GM19193 (cell line): Measurements from ENCODE around the gene FCHSD2.

Experiments used
- POLR2A ChIP-seq: IDR thresholded peaks from 4 replicates; pipeline ENCODE4 v1.6.1; 2011; ENCODE audit not compliant: insufficient read depth, insufficient read length; ENCODE audit errors: extremely low read depth

The FCHSD2 gene

DNA sequence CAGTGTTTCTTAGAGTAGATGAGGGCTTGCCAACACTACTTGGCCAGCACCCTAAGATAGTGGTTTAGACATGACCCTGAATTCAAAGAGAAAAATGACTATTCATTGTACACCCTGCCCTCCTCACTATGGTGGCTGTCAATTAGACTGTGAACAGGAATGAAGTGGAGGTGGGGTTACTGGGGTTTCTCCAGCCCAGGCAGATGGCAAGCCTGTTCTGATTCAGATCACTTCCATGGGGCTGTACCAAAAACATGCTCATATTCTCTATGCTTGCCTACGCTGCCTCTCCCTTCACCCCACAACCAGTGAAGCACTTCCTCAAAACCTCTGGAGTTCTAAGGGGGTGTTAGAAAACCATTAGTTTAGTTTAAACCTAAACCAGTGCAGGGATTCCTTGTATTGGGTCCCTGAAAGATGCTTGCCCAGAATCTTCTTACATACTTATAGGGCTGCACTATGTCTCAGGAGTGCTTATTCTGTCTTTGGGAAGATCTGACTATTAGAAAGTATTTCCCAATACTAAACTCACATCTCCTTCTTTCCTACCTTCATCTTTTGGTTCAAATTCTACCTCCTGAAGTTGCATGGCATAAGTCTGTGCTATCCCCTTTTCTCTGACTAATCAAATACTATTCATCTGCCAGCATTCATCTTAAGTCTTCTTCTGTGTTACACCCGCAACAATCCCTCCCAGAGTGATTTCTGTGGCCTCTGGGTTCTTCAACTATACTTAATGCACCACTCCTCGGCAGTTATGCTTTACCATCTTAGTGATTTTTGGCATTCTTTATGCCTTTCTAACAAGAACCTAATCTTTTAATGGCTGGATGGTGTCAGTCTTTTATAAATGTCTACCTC lies 256.1 kb downstream of the FCHSD2 start:
- no peak for TF ChIP-seq POLR2A

DNA sequence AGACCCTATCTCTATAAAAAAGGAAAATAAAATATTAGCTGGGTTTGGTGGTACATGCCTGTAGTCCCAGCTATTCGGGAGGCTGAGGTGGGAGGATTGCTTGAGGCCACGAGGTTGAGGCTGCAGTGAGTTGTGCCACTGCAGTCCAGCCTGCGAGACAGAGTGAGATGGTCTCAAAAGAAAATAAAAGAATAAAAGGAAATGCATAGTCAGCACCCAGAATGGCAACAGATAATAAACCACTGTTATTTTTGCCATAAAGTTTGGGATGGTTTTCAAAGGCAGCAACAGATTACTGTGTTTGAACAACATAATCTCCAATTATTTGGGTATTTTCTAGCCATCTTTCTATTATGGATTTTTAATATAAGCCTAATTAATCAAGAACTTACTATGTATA lies 266.0 kb downstream of the FCHSD2 start:
- TF ChIP-seq POLR2A: no peak

DNA sequence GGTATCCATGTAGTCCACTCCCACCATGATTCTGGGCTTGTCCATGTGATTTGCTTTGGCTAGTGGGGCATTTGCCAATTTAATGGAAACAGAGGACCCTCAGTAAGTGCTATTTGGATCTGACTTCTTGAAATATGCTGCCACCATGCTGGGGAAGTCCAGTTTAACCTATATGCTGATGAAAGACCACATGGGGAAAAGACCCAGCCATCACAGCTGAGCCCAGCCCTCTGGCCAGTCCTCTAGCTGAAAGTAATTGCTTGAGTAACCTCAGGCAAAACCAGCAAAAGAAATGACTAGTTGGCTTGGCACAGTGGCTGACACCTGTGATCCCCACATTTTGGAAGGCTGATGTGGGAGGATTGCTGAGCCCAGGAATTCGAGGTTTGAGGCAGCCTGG lies 266.4 kb downstream of the FCHSD2 start:
- TF ChIP-seq POLR2A: no peak

DNA sequence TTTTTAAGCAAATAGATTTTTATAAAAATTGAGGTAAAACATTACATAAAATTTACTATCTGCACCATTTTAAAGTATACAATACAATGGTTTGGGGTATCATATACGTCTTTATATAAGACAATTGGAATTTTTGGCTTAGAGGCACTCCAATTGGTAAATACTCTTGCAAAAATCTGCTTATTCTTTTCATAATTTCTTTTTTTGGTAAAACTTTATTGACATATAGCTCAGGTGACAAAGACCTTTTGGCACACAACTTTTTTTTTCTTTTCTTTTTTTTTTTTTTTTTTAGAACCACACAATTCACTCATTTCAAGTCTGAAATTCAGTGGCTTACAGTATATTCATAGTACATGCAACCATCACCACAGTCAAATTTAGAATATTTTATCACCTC lies 270.1 kb downstream of the FCHSD2 start:
- no peak for TF ChIP-seq POLR2A

DNA sequence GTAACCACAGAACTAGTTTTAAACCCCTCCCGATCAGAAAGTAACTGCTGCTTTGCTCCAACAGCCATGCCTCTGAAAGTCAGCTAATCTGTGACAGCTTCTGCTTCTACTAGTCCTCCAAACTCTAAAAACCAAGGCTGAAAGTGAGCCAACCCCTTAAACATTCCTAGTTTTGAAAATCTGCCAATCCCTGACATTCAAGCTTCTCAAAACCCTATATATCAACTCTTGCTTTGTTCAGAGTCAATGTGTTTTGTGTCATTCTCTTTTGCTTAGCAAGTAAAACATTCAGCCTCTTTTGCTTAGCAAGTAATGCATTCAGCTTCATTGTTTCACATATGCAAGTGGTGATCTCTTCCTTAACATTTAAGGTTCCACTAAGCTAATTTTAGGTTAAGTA lies 271.0 kb downstream of the FCHSD2 start:
- TF ChIP-seq POLR2A: no peak

DNA sequence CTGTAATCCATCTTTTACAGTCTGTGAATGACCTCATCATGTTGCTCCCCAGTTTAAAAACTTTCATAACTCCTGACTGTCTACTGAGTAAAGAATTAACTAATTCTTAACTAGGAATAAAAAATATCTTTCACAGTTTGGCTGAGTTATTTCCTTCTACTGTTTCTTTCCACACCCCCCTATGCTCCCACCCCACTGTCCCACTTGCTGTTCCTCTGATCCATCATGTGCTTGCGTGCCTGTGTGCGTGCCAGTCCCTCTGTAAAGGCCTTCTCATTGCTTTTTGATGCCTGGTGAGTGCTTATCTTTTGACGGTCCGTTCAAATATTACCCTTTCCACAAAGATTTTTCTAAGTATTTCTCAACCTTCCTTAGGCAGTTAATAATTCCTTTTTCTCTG lies 272.3 kb downstream of the FCHSD2 start:
- no peak for TF ChIP-seq POLR2A

DNA sequence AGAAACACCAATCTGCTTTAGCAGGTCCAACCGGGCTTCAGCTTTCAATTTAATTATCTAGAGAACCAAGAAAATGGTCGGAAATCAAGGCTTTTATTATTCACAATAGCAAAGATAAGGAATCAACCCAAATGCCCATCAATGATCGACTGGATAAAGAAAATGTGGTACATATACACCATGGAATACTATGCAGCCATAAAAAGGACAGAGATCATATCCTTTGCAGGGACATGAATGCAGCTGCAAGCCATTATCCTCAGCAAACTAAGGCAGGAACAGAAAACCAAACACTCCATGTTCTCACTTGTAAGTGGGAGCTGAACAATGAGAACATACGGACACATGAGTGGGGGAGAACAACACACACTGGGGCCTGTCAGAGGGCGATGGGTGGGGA lies 274.1 kb downstream of the FCHSD2 start:
- TF ChIP-seq POLR2A: no peak

DNA sequence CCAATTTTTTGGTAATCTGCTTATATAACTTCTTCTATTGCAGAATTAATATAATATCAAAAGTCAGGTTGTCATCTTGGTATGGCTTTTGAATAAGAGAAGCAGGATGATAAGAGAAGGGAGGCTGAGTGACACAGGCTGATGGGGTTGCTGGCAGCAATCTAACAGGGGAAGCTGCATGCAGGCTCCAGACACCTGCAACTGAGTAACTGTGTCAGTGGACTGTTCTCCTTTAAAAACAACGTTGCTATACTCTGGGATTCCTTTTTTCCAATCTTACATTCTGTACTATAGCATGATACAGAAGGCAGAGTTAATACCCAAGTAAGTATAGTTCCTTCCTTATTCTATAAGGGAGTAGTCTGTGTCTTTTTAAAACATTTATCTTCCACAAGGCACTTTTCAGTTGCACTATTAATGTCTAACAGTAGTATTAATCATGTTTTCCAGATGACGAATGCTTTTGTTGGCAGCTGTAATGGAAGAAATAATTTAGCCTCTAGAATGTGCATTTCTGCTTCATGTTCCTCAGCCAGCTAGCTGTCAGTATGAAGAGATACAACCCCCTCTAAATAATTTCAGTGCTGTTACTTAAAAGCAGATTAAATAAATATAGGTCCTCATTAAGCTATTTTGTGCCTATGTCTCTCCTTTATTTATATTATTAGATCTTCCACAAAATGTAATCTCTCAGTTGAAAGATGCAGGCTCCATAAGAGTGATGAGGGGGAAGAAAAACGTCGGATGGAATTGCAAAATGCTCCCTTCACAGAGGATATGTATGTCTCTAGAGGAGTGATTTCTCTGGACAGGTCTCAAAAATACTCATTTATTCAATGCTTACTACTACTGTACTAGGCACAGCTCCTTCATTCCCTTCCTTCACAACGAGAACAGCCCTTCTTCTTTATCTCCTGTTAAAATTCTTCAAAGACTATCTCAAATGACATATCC lies 277.1 kb downstream of the FCHSD2 start:
- no peak for TF ChIP-seq POLR2A

DNA sequence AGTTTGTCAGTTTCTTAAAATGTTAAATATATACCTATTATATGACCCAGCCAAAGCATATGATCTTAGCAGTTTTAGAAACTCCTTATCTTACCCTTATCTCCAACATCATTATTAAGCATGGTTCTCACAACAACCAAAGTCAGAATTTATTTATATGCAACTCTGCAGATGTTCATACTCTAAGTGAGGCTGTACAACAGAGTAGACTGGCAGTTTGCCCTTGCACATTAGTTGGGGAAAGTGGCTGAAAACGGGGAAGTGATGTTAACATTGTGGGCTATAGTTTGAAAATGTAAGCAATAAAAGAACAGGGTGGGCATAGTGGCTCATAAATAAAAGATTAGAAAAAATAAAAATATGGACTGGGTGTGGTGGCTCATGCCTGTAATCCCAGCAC lies 278.2 kb downstream of the FCHSD2 start:
- no peak for TF ChIP-seq POLR2A

DNA sequence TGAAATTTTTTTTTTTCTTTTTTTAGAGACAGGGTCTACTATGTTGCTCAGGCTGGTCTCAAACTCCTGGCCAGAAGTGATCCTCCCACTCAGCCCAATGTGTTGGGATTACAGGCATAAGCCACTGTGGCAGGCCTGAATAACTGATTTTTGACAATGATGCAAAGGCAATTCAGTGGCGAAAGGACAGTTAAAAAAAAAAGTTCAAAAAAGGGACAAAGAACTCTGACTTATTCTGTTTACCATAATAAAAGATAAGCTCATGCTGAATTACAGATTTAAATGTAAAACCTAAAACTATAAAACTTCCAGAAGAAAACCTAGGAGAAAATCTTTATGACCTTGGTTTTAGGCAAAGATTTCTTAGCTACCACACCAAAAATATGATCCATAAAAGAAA lies 279.0 kb downstream of the FCHSD2 start:
- no peak for TF ChIP-seq POLR2A

DNA sequence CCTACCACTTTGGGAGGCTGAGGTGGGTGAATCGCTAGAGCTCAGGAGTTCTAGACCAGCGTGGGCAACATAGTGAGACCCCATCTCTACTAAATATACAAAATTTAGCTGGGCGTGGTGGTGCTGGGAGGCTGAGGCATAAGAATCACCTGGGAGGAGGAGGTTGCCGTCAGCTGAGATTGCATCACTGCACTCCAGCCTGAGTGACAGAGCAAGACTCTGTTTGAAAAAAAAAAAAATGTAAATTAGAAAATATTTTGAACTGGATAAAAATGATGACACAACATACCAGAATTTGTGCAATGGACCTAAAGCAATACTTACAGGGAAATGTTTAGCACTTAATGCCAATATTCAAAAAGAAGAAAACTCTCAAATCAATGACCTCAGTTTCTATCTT lies 281.5 kb downstream of the FCHSD2 start:
- TF ChIP-seq POLR2A: no peak

DNA sequence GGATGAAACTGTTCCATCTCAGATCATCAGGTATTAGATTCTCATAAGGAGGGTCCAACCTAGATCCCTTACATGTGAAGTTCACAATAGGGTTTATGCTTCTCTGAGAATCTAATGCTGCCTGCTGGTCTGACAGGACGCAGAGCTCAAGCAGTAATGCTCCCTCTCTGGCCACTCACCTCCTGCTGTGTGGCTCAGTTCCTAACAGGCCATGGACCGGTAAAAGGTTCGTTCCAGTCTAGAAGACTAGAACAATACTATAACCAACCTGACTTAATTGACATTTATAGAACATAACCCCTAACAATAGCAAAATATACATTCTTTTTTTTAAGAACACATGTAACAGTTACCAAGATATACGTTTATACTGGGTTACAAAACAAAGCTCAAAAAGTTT lies 282.1 kb downstream of the FCHSD2 start:
- TF ChIP-seq POLR2A: no peak

DNA sequence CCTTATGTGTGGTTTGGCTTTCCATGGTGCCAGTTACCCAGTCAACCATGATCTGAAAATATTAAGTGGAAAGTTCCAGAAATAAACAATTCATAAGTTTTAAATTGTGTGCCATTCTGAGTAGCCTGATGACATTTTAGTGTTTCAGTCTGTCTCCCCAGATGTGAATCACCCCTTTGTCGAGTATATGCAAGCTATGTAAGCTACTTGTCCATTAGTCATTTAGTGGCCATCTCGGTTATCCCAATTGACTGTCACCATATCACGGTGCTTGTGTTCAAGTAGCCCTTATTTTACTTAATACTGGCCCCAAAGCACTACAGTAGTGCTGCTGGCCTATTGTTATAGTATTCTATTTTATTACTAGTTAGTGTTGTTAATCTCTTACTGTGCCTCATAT lies 283.0 kb downstream of the FCHSD2 start:
- TF ChIP-seq POLR2A: no peak

DNA sequence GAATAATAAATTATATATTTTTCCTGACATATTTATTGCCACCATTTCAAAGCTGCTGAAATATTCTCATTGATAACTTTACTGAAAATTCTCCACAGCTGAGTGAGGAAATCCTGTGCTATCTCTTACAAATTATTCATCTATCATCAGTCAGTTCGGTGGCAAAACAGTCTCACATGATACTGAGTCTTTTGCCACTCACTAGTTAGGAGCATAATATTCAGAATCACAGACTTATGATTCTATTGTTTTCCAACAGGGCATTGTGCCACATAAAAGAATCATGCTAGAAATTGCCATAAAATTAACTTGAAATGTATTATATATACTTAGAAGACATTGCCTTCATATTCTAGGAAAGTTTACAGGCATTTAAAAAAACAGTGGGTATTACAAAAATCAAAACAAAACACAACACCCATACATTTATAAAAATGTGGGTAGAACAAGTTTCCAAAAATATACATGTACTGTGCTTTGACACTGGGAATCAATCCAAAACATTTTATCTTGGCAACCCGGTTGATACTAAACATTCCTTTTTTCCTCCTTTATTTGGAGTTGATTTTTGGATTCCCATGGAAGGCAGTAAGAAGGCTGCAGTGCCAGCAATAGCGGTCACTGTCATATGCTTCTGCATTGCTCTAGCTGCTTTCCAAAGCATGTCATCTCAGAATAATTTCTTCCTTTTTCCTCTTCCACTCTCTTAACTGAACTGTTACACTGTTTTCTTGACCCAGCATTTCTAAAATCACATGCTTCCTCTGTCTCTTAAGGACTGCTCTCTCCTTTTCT lies 285.4 kb downstream of the FCHSD2 start:
- no peak for TF ChIP-seq POLR2A

DNA sequence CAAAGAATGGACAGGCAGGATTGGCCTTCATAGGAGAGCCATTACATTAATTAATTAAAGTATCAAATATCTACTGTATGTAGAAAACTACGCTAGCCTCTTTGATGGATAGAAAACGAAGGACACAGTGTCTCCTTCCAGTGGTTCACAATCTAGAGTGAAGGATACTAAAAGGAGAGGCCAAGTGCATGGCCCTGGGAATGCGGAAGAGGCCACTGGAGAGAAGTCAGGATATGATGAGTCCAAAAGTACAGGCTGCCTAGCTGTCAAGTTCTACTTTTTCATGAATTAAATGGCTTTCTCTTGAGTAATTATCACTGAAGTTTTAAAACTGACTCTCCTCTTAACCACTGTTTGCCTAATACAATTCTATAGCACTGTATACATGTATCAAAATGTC lies 286.1 kb downstream of the FCHSD2 start:
- TF ChIP-seq POLR2A: no peak

DNA sequence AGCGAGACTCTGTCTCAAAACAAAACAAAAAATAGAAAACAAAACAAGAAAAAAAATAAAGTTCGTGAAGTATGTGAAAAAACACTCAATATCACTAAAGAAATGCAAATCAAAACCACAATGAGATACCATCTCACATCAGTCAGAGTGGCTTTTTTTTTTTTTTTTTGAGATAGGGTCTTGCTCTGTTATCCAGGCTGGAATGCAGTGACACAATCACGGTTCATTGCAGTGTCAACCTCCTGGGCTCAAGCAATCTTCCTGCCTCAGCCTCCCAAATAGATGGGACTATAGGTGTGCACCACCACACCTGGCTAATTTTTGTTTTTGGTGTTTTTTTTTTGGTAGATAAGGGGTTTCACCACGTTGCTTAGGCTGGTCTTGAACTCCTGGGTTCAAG lies 290.4 kb downstream of the FCHSD2 start:
- TF ChIP-seq POLR2A: no peak

DNA sequence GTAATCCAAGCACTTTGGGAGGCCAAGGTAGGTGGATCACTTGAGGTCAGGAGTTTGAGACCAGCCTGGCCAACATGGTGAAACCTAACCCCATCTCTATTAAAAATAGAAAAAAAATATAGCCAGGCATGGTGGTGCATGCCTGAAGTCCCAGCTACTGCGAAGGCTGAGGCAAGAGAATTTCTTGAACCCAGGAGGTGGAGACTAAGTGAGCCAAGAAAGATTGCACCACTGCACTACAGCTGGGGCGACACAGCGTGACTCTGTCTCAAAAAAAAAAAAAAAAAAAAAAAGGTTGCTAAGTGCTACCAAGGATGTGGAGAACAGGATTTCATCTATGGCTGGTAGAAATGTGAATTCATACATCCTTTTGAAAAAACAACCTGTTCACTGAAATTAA lies 291.3 kb downstream of the FCHSD2 start:
- TF ChIP-seq POLR2A: no peak
